Astrocyte (in vitro differentiated cells and primary cell): ENCODE measurements around the gene CCDC178.

Source experiments
- EZH2 ChIP-seq: IDR thresholded peaks from 2 replicates; pipeline ENCODE4 v1.6.1; 2012; ENCODE audit warnings: mild to moderate bottlenecking, low read length, inconsistent platforms; ENCODE audit not compliant: insufficient read depth
- TF ChIP-seq, protein P1 (sequence below): IDR thresholded peaks from 2 replicates; pipeline ENCODE4 v1.5.1; 2011; ENCODE audit warnings: low read depth, mild to moderate bottlenecking, inconsistent platforms, low read length, moderate library complexity; ENCODE audit not compliant: insufficient read depth

DNA sequence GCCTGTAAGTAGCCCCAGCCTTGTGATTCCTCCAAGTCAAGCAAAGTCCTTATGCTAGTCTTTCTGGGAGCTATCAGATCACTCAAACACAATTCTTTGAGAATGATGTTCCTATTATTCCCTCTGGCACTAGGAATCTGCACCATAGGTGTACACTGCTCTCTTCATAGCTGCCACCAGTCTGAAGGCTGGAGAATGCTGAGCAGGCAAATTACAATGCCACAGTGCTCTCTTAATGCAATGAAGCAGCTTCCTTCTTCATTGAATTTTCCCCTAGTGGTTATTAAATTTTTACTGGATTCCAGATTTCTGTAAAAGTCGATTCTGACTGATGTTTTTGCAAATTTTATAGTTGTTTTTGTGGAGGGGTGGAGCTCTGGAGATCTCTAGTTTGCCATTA is 84.8 kb downstream of the CCDC178 start:
- TF ChIP-seq, protein P1, sequence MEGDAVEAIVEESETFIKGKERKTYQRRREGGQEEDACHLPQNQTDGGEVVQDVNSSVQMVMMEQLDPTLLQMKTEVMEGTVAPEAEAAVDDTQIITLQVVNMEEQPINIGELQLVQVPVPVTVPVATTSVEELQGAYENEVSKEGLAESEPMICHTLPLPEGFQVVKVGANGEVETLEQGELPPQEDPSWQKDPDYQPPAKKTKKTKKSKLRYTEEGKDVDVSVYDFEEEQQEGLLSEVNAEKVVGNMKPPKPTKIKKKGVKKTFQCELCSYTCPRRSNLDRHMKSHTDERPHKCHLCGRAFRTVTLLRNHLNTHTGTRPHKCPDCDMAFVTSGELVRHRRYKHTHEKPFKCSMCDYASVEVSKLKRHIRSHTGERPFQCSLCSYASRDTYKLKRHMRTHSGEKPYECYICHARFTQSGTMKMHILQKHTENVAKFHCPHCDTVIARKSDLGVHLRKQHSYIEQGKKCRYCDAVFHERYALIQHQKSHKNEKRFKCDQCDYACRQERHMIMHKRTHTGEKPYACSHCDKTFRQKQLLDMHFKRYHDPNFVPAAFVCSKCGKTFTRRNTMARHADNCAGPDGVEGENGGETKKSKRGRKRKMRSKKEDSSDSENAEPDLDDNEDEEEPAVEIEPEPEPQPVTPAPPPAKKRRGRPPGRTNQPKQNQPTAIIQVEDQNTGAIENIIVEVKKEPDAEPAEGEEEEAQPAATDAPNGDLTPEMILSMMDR = no peak
- no peak for TF ChIP-seq EZH2
